Endodermal cell (in vitro differentiated cells): ENCODE results near the gene NLRP3. TPM values are rescaled to one million over a fixed set of nuclear protein-coding genes. Genes with fewer than 3 reads are reported as not detected.
A peak's percentile ranks its signal among the peaks of the same experiment; 100 is the strongest.

Experiments
- DNase-seq: peaks from one replicate; pipeline ENCODE4 v3.0.0-alpha.2; 2017
- H3K27ac ChIP-seq: 2 replicates; pipeline ENCODE4 v1.5.1; 2013; ENCODE audit warnings: mild to moderate bottlenecking, low read depth, low read length, moderate library complexity
- H3K27me3 ChIP-seq: 2 replicates; pipeline ENCODE4 v1.6.1; 2013; ENCODE audit warnings: mild to moderate bottlenecking, low read length, moderate library complexity; ENCODE audit not compliant: insufficient read depth, control insufficient read depth, poor library complexity, severe bottlenecking
- H3K36me3 ChIP-seq: 2 replicates; pipeline ENCODE4 v1.7.0; 2013; ENCODE audit warnings: mild to moderate bottlenecking, low read length, moderate library complexity; ENCODE audit not compliant: control insufficient read depth, insufficient read depth
- H3K4me1 ChIP-seq: one replicate; pipeline ENCODE4 v1.7.0; 2013; ENCODE audit warnings: low read length; ENCODE audit not compliant: control insufficient read depth, insufficient read depth
- H3K4me3 ChIP-seq: 2 replicates; pipeline ENCODE4 v1.5.1; 2013; ENCODE audit warnings: mild to moderate bottlenecking, low read length, moderate library complexity
- H3K9ac ChIP-seq: 2 replicates; pipeline ENCODE4 v1.6.1; 2013; ENCODE audit warnings: mild to moderate bottlenecking, low read length, moderate library complexity; ENCODE audit not compliant: poor library complexity, severe bottlenecking; ENCODE audit errors: extremely low read depth
- H3K9me3 ChIP-seq: 2 replicates; pipeline ENCODE4 v1.6.1; 2013; ENCODE audit warnings: mild to moderate bottlenecking, low read length, moderate library complexity; ENCODE audit not compliant: control insufficient read depth
- H3K27ac Mint-ChIP-seq: 2 replicates; pipeline ENCODE4 v1.8.0; 2020; ENCODE audit warnings: mixed read lengths
- H3K27me3 Mint-ChIP-seq: 2 replicates; pipeline ENCODE4 v1.8.0; 2021; ENCODE audit warnings: mild to moderate bottlenecking, mixed read lengths; ENCODE audit not compliant: insufficient read depth
- H3K36me3 Mint-ChIP-seq: 2 replicates; pipeline ENCODE4 v1.8.0; 2020; ENCODE audit warnings: low read depth, mixed read lengths
- H3K4me1 Mint-ChIP-seq: 2 replicates; pipeline ENCODE4 v1.8.0; 2020; ENCODE audit warnings: mixed read lengths
- H3K4me3 Mint-ChIP-seq: 2 replicates; pipeline ENCODE4 v1.8.0; 2020; ENCODE audit warnings: mild to moderate bottlenecking, moderate library complexity, mixed read lengths
- H3K9me3 Mint-ChIP-seq: 2 replicates; pipeline ENCODE4 v1.8.0; 2020; ENCODE audit warnings: mild to moderate bottlenecking, mixed read lengths
- WGBS, 2 experiments: methylation state at CpG; one replicate each; pipeline versions ENCODE4 v1.1.5 to v1.1.7; 2013; ENCODE audit warnings: missing lambda C conversion rate in 2 of 2, mixed read lengths in 1 of 2; ENCODE audit not compliant: insufficient coverage in 1 of 2, insufficient read length in 1 of 2; 5-methylcytosine and 5-hydroxymethylcytosine counted together
- total RNA-seq, 2 donors: library from RNA; stranded (reverse); fragmentation: NEBNext Ultra II Directional in 1 of 2; extraction: Animal tissue kit (Norgen Biotek cat#: 25700) in 1 of 2; gene quantifications; 2 replicates in 1 of 2; 3 replicates in 1 of 2; pipeline ENCODE4 v1.2.1, GENCODE V29; 2021
- TF ChIP-seq, protein P1 (sequence below): fragments of 200-600 bp; sonication (generic); conservative IDR thresholded peaks from 2 replicates; pipeline ENCODE4 v1.5.0; 2021; ENCODE audit warnings: antibody characterized with exemption, mild to moderate bottlenecking

NLRP3 gene
- total RNA-seq, 2 donors from 2014 or later = 0.09 TPM; not detected in 1

DNA sequence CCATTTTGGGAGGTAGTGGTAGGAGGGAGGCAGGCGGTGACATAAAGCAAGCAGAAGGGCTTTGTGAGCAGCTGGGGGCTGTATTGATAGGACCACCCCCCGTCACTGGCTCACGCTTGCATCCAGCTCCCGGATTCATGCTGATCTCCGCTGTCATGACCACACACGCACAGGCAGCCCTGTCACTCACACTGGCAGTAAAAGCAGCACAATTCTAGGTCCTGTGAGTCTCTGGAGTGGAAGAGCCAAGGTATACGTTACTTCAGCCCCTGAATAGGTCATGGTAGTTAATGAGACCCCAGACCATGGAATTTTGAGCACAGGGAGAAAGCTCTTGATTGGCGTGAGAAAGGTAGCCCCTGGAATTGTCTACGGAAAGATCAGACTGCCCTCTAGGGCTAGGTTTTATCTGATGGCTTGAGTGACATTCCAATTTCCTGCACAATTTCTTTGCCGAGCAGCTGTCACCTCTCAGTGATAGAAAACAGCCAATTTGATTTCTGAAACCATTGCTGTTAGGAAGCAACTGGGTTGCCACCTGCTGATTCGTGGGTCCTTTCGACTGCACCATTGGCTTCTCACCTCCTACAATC lies 36.6 kb downstream of the NLRP3 start:
- TF ChIP-seq, protein P1, sequence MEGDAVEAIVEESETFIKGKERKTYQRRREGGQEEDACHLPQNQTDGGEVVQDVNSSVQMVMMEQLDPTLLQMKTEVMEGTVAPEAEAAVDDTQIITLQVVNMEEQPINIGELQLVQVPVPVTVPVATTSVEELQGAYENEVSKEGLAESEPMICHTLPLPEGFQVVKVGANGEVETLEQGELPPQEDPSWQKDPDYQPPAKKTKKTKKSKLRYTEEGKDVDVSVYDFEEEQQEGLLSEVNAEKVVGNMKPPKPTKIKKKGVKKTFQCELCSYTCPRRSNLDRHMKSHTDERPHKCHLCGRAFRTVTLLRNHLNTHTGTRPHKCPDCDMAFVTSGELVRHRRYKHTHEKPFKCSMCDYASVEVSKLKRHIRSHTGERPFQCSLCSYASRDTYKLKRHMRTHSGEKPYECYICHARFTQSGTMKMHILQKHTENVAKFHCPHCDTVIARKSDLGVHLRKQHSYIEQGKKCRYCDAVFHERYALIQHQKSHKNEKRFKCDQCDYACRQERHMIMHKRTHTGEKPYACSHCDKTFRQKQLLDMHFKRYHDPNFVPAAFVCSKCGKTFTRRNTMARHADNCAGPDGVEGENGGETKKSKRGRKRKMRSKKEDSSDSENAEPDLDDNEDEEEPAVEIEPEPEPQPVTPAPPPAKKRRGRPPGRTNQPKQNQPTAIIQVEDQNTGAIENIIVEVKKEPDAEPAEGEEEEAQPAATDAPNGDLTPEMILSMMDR = no peak
- no peaks in the 10 kb centered on the region for H3K36me3 ChIP-seq
- no peaks in the 10 kb centered on the region for H3K9me3 Mint-ChIP-seq
- no peak overlapping the region for H3K27ac Mint-ChIP-seq
- no peaks in the 10 kb centered on the region for H3K9me3 ChIP-seq
- H3K27ac ChIP-seq = no peak overlapping the region
- no peaks in the 10 kb centered on the region for H3K4me1 ChIP-seq
- no peak for DNase-seq
- no peaks in the 10 kb centered on the region for H3K27me3 ChIP-seq
- H3K36me3 Mint-ChIP-seq = no peaks in the 10 kb centered on the region
- peaks cover 10% of the 10 kb centered on the region for H3K27me3 Mint-ChIP-seq
- H3K4me1 Mint-ChIP-seq = peaks cover 4% of the 10 kb centered on the region
- H3K9ac ChIP-seq = no peak overlapping the region
- 86 to 87% methylated on average over 9 to 12 of the region's 12 CpGs for WGBS, 2 experiments
- no peak overlapping the region for H3K4me3 ChIP-seq
- no peak overlapping the region for H3K4me3 Mint-ChIP-seq

DNA sequence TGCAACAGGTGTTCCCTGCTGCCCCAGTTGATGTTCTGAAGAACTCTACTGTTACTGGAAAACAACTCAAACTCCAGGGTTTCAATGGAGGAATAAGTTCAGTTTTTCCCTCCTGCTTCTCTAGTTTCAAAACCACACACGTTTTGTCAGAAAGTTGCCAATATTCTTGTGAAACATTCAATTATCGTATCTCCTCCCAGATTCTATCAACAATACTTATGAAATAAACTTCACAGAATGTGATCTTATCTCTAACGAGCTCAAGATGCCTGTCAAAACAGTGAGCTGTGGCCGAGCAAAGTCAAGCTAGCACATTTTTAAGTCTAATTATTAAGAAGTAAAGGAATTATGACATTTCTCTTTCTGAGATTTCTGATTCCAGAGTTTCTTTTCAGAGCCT lies 37.3 kb downstream of the NLRP3 start:
- H3K9me3 ChIP-seq = no peaks in the 10 kb centered on the region
- H3K9ac ChIP-seq = no peak overlapping the region
- H3K4me3 ChIP-seq = peak overlapping the region; percentile 4
- no peak for DNase-seq
- WGBS, 2 experiments = 35 to 47% methylated on average over 4 of the region's 4 CpGs
- H3K4me1 Mint-ChIP-seq = peaks cover 4% of the 10 kb centered on the region
- TF ChIP-seq, protein P1 = no peak
- no peak overlapping the region for H3K4me3 Mint-ChIP-seq
- H3K9me3 Mint-ChIP-seq = no peaks in the 10 kb centered on the region
- H3K27ac ChIP-seq = no peak overlapping the region
- H3K4me1 ChIP-seq = no peaks in the 10 kb centered on the region
- no peaks in the 10 kb centered on the region for H3K27me3 ChIP-seq
- peaks cover 10% of the 10 kb centered on the region for H3K27me3 Mint-ChIP-seq
- H3K27ac Mint-ChIP-seq = no peak overlapping the region
- H3K36me3 ChIP-seq = no peaks in the 10 kb centered on the region
- H3K36me3 Mint-ChIP-seq = no peaks in the 10 kb centered on the region

DNA sequence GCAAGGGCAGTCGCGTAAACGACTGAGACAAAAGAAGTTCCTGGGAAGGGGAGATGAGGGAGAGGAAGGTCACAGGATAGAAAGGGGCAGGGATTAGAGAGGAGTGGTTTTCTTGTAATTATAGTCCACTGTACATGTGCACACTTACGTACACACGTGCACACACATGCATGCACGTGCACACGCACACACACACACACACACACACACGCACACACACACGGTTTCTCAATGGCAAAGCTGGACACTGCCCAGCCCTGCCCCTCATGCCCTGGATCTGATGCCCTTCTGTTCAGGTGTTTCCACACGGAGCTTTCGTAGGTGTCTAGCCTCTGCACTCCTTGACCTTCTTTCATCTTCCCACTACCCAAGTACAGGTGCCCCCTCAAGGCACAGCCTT lies 38.0 kb downstream of the NLRP3 start:
- Mint-ChIP-seq H3K9me3 (no peaks in the 10 kb centered on the region), H3K4me1 (no peaks in the 10 kb centered on the region), H3K4me3 (no peak overlapping the region), H3K27ac (no peak overlapping the region), H3K27me3 (peaks cover 8% of the 10 kb centered on the region), H3K36me3 (no peaks in the 10 kb centered on the region)
- WGBS, 2 experiments = 83 to 92% methylated on average over 4 to 11 of the region's 11 CpGs
- H3K36me3 ChIP-seq = no peaks in the 10 kb centered on the region
- no peak overlapping the region for H3K9ac ChIP-seq
- no peaks in the 10 kb centered on the region for H3K4me1 ChIP-seq
- TF ChIP-seq, protein P1 = no peak
- H3K9me3 ChIP-seq = no peaks in the 10 kb centered on the region
- DNase-seq = no peak
- H3K27ac ChIP-seq = no peak overlapping the region
- H3K4me3 ChIP-seq = no peak overlapping the region
- H3K27me3 ChIP-seq = no peaks in the 10 kb centered on the region
